ENCODE data around the gene REEP2.

DNA sequence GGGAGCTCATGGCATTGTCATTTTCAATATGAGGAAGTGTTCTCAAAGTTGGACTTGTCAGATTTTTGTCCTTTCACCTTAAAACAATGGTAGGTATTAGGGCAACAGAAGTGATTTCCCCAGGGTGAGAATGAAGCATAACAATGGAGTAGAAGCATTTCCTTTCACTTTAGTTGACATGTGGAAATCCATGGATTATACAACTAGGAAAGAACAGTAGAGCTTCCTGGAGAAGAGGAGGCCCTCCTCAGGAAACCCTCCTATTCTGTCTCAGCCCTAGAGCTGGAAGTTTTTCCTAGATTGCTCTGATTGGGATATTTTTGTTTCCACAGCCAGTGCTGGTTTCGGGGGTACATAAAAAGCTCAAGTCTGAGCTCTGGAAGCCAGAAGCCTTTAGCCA lies 13.8 kb upstream of the REEP2 start:
- TF ChIP-seq, protein P1, sequence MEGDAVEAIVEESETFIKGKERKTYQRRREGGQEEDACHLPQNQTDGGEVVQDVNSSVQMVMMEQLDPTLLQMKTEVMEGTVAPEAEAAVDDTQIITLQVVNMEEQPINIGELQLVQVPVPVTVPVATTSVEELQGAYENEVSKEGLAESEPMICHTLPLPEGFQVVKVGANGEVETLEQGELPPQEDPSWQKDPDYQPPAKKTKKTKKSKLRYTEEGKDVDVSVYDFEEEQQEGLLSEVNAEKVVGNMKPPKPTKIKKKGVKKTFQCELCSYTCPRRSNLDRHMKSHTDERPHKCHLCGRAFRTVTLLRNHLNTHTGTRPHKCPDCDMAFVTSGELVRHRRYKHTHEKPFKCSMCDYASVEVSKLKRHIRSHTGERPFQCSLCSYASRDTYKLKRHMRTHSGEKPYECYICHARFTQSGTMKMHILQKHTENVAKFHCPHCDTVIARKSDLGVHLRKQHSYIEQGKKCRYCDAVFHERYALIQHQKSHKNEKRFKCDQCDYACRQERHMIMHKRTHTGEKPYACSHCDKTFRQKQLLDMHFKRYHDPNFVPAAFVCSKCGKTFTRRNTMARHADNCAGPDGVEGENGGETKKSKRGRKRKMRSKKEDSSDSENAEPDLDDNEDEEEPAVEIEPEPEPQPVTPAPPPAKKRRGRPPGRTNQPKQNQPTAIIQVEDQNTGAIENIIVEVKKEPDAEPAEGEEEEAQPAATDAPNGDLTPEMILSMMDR (IDR thresholded peaks at IDR 0.05): no peak
- no peak for TF ChIP-seq POLR2A (IDR thresholded peaks at IDR 0.05)
